ENCODE data around the gene ANKRD22. TPM values are rescaled to one million over a fixed set of nuclear protein-coding genes. Genes with fewer than 3 reads are reported as not detected.

Gene ANKRD22
- polyA plus RNA-seq, 1 donor (not counting 4 experiments of a cell fraction or from before 2014, with no cell fraction given): 4.4 TPM

DNA sequence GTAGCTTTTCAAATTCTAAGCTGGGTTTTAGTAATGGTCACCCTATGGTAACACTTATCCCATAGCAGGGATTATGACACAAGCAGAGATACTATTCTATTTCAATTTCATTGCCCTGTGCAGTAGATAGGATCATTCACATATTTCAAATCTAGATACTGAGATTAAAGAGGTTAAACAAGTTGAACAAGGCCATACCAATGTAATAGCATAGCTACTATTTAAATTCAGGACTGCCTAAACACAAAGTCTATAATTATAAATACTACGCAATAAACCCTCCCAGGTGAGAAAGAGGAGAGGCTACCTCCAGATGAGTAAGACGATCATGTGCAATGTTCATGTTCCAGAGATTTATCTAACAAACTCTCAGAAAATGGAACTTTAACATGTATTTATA, 48.0 kb downstream of the ANKRD22 start:
- TF ChIP-seq, protein P1, sequence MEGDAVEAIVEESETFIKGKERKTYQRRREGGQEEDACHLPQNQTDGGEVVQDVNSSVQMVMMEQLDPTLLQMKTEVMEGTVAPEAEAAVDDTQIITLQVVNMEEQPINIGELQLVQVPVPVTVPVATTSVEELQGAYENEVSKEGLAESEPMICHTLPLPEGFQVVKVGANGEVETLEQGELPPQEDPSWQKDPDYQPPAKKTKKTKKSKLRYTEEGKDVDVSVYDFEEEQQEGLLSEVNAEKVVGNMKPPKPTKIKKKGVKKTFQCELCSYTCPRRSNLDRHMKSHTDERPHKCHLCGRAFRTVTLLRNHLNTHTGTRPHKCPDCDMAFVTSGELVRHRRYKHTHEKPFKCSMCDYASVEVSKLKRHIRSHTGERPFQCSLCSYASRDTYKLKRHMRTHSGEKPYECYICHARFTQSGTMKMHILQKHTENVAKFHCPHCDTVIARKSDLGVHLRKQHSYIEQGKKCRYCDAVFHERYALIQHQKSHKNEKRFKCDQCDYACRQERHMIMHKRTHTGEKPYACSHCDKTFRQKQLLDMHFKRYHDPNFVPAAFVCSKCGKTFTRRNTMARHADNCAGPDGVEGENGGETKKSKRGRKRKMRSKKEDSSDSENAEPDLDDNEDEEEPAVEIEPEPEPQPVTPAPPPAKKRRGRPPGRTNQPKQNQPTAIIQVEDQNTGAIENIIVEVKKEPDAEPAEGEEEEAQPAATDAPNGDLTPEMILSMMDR (optimal IDR thresholded peaks at IDR 0.05 in 1 of 3, IDR thresholded peaks at IDR 0.05 in 1 of 3, conservative IDR thresholded peaks at IDR 0.05 in 1 of 3; ENCODE audit: extremely low read depth in 1 of 3, insufficient read depth in 2 of 3, low read length in 3 of 3): no peak
- no peak for TF ChIP-seq EZH2 (IDR thresholded peaks at IDR 0.05; ENCODE audit: low read length)
- no peak for DNase-seq (ENCODE audit: low read depth, low spot score)
- no peak overlapping the region for H3K27ac ChIP-seq (ENCODE audit: control insufficient read depth, insufficient read depth, low read length)

DNA sequence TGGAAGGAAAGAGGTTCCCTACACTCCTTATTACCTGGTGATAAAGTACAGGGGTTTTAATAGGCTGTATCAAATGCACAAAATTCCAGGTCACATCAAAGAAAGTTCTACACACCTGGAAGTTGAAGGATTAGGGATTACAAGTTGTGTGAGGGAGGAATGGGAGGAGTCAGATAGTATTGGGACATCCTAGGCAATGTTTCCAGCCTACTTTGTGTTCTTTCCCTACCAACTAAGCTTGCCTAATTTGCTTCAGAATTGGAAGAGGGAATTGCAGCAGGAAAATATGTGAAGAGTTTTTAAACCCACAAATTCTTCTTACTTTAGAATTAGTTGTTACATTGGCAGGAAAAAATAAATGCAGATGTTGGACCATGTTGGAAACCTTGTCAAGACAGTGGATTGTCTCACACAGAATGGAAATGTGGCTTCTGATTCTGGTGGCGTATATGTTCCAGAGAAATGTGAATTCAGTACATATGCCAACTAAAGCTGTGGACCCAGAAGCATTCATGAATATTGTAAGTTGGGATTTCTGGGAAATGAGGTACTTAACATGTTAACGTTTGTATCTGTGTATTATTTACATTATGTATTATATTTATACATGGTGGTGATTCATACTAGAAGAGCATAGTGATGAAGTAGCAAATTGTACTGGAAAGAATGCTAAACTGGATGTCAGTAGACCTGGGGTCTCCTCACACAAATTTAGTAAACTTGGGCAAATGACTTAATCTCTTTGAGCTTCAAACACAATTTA, 48.9 kb downstream of the ANKRD22 start, which contains the start of gene LIPM:
TSS of gene LIPM (plus strand) at position 208 of the 763 bp plus-strand sequence. CDS start at position 375, 167 bp downstream.
- H3K9ac ChIP-seq (ENCODE audit: control insufficient read depth, extremely low read depth, insufficient read depth, low read length): no peak within 1 kb of the TSS
- H3K9me1 ChIP-seq (ENCODE audit: control insufficient read depth, extremely low read depth, insufficient read depth, low read length): no peaks in the 10 kb centered on the region
- no peaks in the 10 kb centered on the region for H3K36me3 ChIP-seq (ENCODE audit: control insufficient read depth in 2 of 2, extremely low read depth in 1 of 2, insufficient read depth in 2 of 2, low read length in 2 of 2)
- no peak within 1 kb of the TSS for H3K4me3 ChIP-seq (ENCODE audit: control insufficient read depth in 2 of 3, extremely low read depth in 1 of 3, insufficient read depth in 2 of 3, low read depth in 1 of 3, low read length in 3 of 3)
- H3K4me1 ChIP-seq (ENCODE audit: control insufficient read depth, extremely low read depth, insufficient read depth, low read length): peaks cover 7% of the 10 kb centered on the region
- H4K20me1 ChIP-seq (ENCODE audit: control insufficient read depth, extremely low read depth, insufficient read depth, low read length): no peaks in the 10 kb centered on the region
- H3K27me3 ChIP-seq (ENCODE audit: control insufficient read depth, extremely low read depth, insufficient read depth, low read length): no peaks in the 10 kb centered on the region
- no peaks in the 10 kb centered on the region for H3K9me3 ChIP-seq (ENCODE audit: control insufficient read depth, low read depth, low read length)
- DNase-seq (ENCODE audit: low read depth, low spot score) (no peak), FAIRE-seq (no peak)
- TF ChIP-seq, protein P1 (optimal IDR thresholded peaks at IDR 0.05 in 1 of 3, IDR thresholded peaks at IDR 0.05 in 1 of 3, conservative IDR thresholded peaks at IDR 0.05 in 1 of 3; ENCODE audit: extremely low read depth in 1 of 3, insufficient read depth in 2 of 3, low read length in 3 of 3): no peak
- TF ChIP-seq EZH2 (IDR thresholded peaks at IDR 0.05; ENCODE audit: low read length): no peak
- dilution Hi-C loops (cut with MboI; ENCODE audit: extremely low pct_ligation_motif_present, low sequenced_read_pairs): no loop called here
- no peak within 1 kb of the TSS for H3K27ac ChIP-seq (ENCODE audit: control insufficient read depth, insufficient read depth, low read length)
- H3K79me2 ChIP-seq (ENCODE audit: control insufficient read depth, insufficient read depth, low read length): no peaks in the 10 kb centered on the region
- no peak within 1 kb of the TSS for H2AFZ ChIP-seq (ENCODE audit: control insufficient read depth, low read length)
- no peak within 1 kb of the TSS for H3K4me2 ChIP-seq (ENCODE audit: control insufficient read depth, extremely low read depth, insufficient read depth, low read depth, low read length)

More for the DNA sequence above, 48.0 kb downstream of the ANKRD22 start:
- H4K20me1 ChIP-seq (ENCODE audit: control insufficient read depth, extremely low read depth, insufficient read depth, low read length): no peaks in the 10 kb centered on the region
- H3K9ac ChIP-seq (ENCODE audit: control insufficient read depth, extremely low read depth, insufficient read depth, low read length): no peak overlapping the region
- H3K4me1 ChIP-seq (ENCODE audit: control insufficient read depth, extremely low read depth, insufficient read depth, low read length): peaks cover 7% of the 10 kb centered on the region
- H3K9me3 ChIP-seq (ENCODE audit: control insufficient read depth, low read depth, low read length): no peaks in the 10 kb centered on the region
- H3K4me3 ChIP-seq (ENCODE audit: control insufficient read depth in 2 of 3, extremely low read depth in 1 of 3, insufficient read depth in 2 of 3, low read depth in 1 of 3, low read length in 3 of 3): no peak overlapping the region
- H3K27me3 ChIP-seq (ENCODE audit: control insufficient read depth, extremely low read depth, insufficient read depth, low read length): no peaks in the 10 kb centered on the region
- no peak overlapping the region for H2AFZ ChIP-seq (ENCODE audit: control insufficient read depth, low read length)
- no peaks in the 10 kb centered on the region for H3K36me3 ChIP-seq (ENCODE audit: control insufficient read depth in 2 of 2, extremely low read depth in 1 of 2, insufficient read depth in 2 of 2, low read length in 2 of 2)
- H3K4me2 ChIP-seq (ENCODE audit: control insufficient read depth, extremely low read depth, insufficient read depth, low read depth, low read length): no peak overlapping the region
- dilution Hi-C loops (cut with MboI; ENCODE audit: extremely low pct_ligation_motif_present, low sequenced_read_pairs): no loop called here
- no peak for FAIRE-seq
- H3K79me2 ChIP-seq (ENCODE audit: control insufficient read depth, insufficient read depth, low read length): no peaks in the 10 kb centered on the region
- H3K9me1 ChIP-seq (ENCODE audit: control insufficient read depth, extremely low read depth, insufficient read depth, low read length): no peaks in the 10 kb centered on the region

Measured in keratinocyte (primary cell).